HG03432 (cell line): ENCODE results near the gene FARS2.

ENCODE experiments used
- ATAC-seq: cut with Tn5 transposase; IDR thresholded peaks from one replicate; pipeline ENCODE4 v1.9.1; 2021; ENCODE audit warnings: mild to moderate bottlenecking, moderate library complexity; ENCODE audit not compliant: unreplicated experiment

Gene FARS2

DNA sequence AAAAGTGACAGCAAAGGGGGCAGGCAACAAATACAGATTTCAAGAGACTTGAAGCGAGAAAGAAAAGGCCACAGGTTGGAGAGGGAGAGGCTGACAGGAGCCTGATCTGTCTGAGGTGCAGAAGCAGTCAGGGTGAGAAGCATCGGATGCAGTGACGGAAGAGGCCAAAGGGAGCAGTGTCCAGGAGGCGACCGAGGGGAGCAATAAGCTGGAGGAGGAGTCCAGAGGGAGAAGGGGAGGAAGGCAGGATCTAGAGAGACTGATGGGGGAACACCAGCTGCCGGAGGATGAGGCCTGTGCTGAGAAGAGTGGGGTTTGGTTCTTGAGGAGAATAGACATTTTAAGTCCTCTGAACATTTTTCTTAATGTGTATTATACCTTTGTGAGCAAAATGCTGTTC is 23.8 kb downstream of the FARS2 start:
- no peak for ATAC-seq

GRCh38 chr6:5285526-5285925 is 24.2 kb downstream of the FARS2 start:
- ATAC-seq: no peak

GRCh38 chr6:5286780-5287179 is 25.5 kb downstream of the FARS2 start:
- ATAC-seq: peak; percentile 64

- no peak for ATAC-seq
Measured at GRCh38 chr6:5287205-5287965, 26.1 kb downstream of the FARS2 start.

GRCh38 chr6:5287966-5288297 is 26.6 kb downstream of the FARS2 start:
- ATAC-seq: no peak

- ATAC-seq: no peak
Measured at GRCh38 chr6:5290097-5290496, 28.8 kb downstream of the FARS2 start.

GRCh38 chr6:5290500-5290899 is 29.2 kb downstream of the FARS2 start:
- no peak for ATAC-seq

DNA sequence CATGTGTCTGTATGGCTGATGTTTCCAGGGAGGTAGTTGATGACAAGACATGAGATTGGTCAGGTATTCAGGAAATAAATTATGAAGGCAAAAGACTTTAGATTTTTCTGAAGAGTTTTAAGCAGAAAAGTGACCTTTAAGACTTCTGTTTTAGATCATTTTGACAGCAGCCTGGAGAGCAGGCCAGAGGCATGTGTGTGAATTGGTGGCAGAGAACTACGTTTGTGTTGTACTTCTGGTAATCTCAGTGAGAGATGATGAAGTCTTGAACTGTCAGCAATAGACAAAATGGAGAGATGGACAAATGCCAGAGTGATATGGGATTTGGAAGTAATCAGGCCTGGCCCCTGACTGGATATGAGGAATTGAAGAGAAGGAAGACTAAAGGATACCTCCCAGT is 30.8 kb downstream of the FARS2 start:
- no peak for ATAC-seq

- no peak for ATAC-seq
Measured at GRCh38 chr6:5293692-5294091, 32.4 kb downstream of the FARS2 start.

DNA sequence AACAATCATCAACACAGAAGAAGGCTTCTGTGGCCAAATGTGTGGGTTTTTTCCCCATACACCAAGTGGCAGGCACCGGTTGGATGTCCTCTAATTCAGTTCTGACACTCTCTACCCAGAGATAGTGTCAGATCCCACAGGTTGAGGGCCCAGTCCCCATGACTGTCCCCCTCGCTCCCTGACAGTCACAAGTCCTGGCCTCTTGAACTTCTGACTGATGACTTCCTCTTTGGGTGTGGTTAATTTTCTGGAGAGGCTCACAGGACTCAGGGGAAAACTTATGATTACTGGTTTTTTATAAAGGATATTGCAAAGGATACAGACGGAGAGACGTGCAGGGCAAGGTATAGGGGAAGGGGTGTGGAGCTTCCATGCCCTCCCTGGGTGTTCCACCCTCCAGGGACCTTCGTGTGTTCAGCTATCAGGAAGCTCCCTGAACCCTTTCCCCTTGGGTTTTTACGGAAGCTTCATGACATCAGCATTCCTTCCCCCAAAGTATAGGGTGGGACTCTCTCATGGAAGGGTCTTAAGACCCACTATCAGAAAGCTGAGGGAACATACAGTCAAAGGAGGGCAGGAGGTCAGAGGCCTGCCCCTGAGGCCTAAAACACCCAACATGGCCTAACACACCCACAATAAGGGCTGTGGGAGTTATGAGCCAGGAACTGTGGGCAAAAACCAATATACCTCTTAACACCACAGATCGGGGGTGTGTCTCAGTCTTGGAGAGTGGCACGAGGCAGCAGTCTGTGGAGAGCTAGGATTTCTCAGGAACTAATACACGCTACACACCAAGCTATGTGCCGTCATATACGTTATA is 33.3 kb downstream of the FARS2 start:
- ATAC-seq: no peak

DNA sequence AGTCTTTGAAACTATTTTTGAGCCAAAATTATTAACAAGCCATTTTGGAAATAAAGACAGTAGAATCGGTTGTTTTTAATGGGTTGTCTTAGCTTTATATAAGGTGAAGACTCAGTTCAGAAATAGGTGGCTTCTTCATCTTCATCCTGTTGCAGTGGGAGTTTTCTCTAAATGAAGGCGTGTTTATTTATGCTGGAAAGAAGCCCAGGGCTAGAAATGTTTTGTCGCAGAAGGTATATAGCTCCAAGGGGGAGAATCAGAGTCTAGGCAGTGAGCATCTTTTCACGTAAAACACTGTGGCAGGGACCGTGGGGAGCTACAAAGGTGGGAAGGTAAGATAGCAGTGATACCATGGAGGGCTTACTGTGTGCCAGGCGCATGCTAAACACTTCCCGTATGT is 34.3 kb downstream of the FARS2 start:
- no peak for ATAC-seq

GRCh38 chr6:5300206-5300764 is 39.0 kb downstream of the FARS2 start:
- ATAC-seq: no peak

DNA sequence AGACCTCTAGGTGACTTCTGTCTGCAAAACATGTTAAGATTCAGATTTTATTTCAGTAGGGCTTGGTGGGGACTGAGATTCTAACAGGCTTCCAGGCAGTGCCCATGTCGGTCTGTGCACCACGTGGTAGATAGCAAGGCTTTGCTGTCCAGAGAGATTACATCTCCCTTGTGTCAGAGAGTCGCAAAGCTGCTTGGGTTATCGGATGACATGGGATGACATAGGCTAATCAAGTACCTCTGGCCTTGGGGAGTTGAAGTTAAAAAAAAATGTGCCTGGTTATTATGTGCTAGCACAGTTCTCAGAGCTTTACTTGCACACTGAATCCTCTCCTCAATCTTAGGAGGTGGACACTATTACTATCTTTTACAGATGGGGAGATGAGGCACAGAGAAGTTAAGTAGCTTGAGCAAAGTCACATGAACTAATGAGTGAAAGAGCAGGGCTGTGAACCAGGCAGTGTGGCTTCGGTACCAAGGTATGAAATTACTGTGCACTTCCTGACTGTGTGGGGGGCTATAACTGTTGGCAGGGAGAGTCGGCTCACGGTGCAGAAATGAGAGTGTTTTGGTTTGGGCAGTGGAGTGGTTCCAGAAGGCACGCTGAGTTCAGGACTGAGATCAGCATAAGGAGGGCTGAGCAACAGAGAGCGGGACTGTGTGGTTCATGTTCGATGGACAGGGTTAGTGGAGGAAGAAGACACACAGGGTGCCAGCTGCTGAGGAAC is 41.1 kb downstream of the FARS2 start:
- ATAC-seq: peak; percentile 92

GRCh38 chr6:5302995-5303622 is 41.8 kb downstream of the FARS2 start:
- peak; percentile 71 for ATAC-seq

- no peak for ATAC-seq
Measured at GRCh38 chr6:5303682-5304081, 42.4 kb downstream of the FARS2 start.

- no peak for ATAC-seq
Measured at GRCh38 chr6:5305968-5306626, 44.8 kb downstream of the FARS2 start.

GRCh38 chr6:5307058-5307457 is 45.7 kb downstream of the FARS2 start:
- ATAC-seq: no peak

- no peak for ATAC-seq
Measured at GRCh38 chr6:5308066-5308465, 46.8 kb downstream of the FARS2 start.

DNA sequence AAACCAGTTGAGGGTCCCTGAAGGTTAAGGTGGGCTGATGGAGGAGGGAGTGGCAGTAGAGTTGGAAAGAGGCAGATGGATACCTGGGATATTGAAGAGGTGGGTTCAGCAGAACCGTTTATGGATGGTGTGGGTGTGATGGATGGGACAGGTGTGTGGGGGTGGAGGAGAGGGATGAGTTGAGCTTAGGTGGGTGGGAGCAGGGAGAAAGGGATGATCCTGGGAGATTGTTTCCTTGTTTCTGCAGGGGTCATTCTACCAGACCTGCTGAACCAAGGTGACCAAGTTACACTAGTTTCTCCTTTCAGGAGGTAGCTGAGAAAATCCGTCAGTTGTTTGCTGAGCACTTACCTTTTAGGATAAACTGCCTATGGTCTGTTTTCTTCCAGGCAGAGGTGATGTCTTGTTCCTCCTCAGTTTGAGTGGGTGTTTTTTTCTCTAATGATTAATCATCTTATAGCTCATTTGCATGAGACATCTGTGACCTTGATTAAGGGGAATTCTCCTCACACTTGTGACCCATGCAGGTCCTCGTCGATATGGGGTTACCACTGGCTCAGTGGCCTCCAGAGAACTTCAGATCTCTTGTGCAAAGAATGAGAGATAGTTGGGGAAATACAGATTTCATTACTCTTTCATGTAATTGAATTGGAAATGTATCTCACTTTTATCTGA is 53.0 kb downstream of the FARS2 start:
- ATAC-seq: no peak

- ATAC-seq: no peak
Measured at GRCh38 chr6:5315881-5316280, 54.6 kb downstream of the FARS2 start.
